A549 (cell line): ENCODE measurements around the gene DCAF15.

Experiments used
- CHD2 ChIP-seq: fragments of 150-350 bp; IDR thresholded peaks from 2 replicates; pipeline ENCODE4 v1.6.1; 2014; ENCODE audit warnings: low read length; ENCODE audit not compliant: partially characterized antibody
- EHMT2 ChIP-seq: fragments of 200-600 bp; sonication (generic); IDR thresholded peaks from 2 replicates; pipeline ENCODE4 v1.6.1; 2016; ENCODE audit warnings: antibody characterized with exemption, low read depth, mild to moderate bottlenecking, moderate library complexity
- TF ChIP-seq, protein P1 (sequence below): IDR thresholded peaks from 2 replicates; pipeline ENCODE4 v1.6.1; 2012

- TF ChIP-seq CHD2 (no peak), EHMT2 (no peak)
- TF ChIP-seq, protein P1, sequence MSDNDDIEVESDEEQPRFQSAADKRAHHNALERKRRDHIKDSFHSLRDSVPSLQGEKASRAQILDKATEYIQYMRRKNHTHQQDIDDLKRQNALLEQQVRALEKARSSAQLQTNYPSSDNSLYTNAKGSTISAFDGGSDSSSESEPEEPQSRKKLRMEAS: no peak
Observed at GRCh38 chr19:13963603-13964105, 11.3 kb downstream of the DCAF15 start.
